COR-L47 (cell line): Measurements from ENCODE around the gene ELMOD3.
"Not testable (repeated sequence)": the region's sequence is repeated elsewhere in the genome, so short reads cannot be mapped to it uniquely, and the experiment has no call there.

Experiments
- DNase-seq: peaks from one replicate; lab custom pipeline; 2025; lab: John Stamatoyannopoulos, UW

ELMOD3 gene

GRCh38 chr2:85401464-85401805 lies 46.9 kb downstream of the ELMOD3 start:
- no peak for DNase-seq

GRCh38 chr2:85401844-85402243 lies 47.3 kb downstream of the ELMOD3 start:
- DNase-seq: no peak

- no peak for DNase-seq
Observed at GRCh38 chr2:85405201-85406059, 50.9 kb downstream of the ELMOD3 start.

GRCh38 chr2:85409845-85410583 lies 55.4 kb downstream of the ELMOD3 start, which contains the start of gene CAPG:
TSS of gene CAPG (minus strand) at chr2:85410366. CDS start at chr2:85402145, 8,221 bp downstream.
- DNase-seq: no peak

GRCh38 chr2:85410584-85411404 lies 56.2 kb downstream of the ELMOD3 start:
- DNase-seq: no peak

GRCh38 chr2:85411405-85411748 lies 56.8 kb downstream of the ELMOD3 start:
- DNase-seq: no peak

- no peak for DNase-seq
Observed at GRCh38 chr2:85413592-85414420, 59.2 kb downstream of the ELMOD3 start.

- DNase-seq: not testable (repeated sequence)
Observed at GRCh38 chr2:85414421-85414759, 59.8 kb downstream of the ELMOD3 start.

- no peak for DNase-seq
Observed at GRCh38 chr2:85414761-85415553, 60.4 kb downstream of the ELMOD3 start.

- no peak for DNase-seq
Observed at GRCh38 chr2:85415980-85416650, 61.5 kb downstream of the ELMOD3 start.

- peak; percentile 81 for DNase-seq
Observed at GRCh38 chr2:85418132-85419008, 63.8 kb downstream of the ELMOD3 start, which contains the start of gene SH2D6. TSS of gene SH2D6 (plus strand) at chr2:85418714. CDS start at chr2:85429466, 10,752 bp downstream.

- no peak for DNase-seq
Observed at GRCh38 chr2:85419009-85419675, 64.6 kb downstream of the ELMOD3 start.

- DNase-seq: peak; percentile 71
Observed at GRCh38 chr2:85420536-85421259, 66.1 kb downstream of the ELMOD3 start.

- peak; percentile 73 for DNase-seq
Observed at GRCh38 chr2:85421260-85422071, 66.9 kb downstream of the ELMOD3 start.

- no peak for DNase-seq
Observed at GRCh38 chr2:85422072-85422457, 67.5 kb downstream of the ELMOD3 start.

GRCh38 chr2:85423525-85423924 lies 69.0 kb downstream of the ELMOD3 start:
- DNase-seq: no peak

GRCh38 chr2:85425588-85425987 lies 71.0 kb downstream of the ELMOD3 start:
- DNase-seq: no peak
